H1 (cell line): ENCODE results near the gene ZNF692. TPM values are rescaled to one million over a fixed set of nuclear protein-coding genes. Genes with fewer than 3 reads are reported as not detected.
A peak's percentile ranks its signal among the peaks of the same experiment; 100 is the strongest.

ENCODE experiments used
- HDAC6 ChIP-seq: IDR thresholded peaks from one replicate; pipeline ENCODE4 v1.7.1; 2012; ENCODE audit warnings: low read depth, mild to moderate bottlenecking, inconsistent platforms, low read length, moderate library complexity
- KDM1A ChIP-seq: fragments of 200-600, 300-600 bp; sonication (generic); IDR thresholded peaks from 2 replicates; pipeline ENCODE4 v1.7.1; 2016; ENCODE audit warnings: mild to moderate bottlenecking, low read length, borderline replicate concordance
- POLR2A ChIP-seq, 2 experiments: IDR thresholded peaks; 1 replicate in 1 of 2; 2 replicates in 1 of 2; pipeline ENCODE4 v1.6.1; 2011; ENCODE audit warnings: low read depth in 2 of 2, low read length in 2 of 2, mild to moderate bottlenecking in 2 of 2; ENCODE audit errors: control extremely low read depth in 1 of 2
- SIX5 ChIP-seq: IDR thresholded peaks from 2 replicates; pipeline ENCODE4 v1.6.1; 2011; ENCODE audit warnings: mild to moderate bottlenecking, low read depth, low read length
- YY1 ChIP-seq: IDR thresholded peaks from 2 replicates; pipeline ENCODE4 v1.6.1; 2011; ENCODE audit warnings: low read depth, mild to moderate bottlenecking, low read length
- polyA plus RNA-seq, 7 experiments: library from polyadenylated mRNA; depleted of rRNA in 3 of 7; stranded (reverse) in 5 of 7; unstranded in 2 of 7; fragments of >200 nt in 5 of 7; fragments of 200-250 nt in 2 of 7; gene quantifications; 1 replicate in 5 of 7; 2 replicates in 1 of 7; 4 replicates in 1 of 7; pipeline versions ENCODE4 v1.2.1 to v1.2.3, GENCODE V29; 2011 to 2013; ENCODE audit warnings: missing spikeins in 2 of 7, mixed read lengths in 2 of 7
- total RNA-seq: library from RNA; stranded (reverse); fragmentation: NEBNext Ultra II Directional; extraction: Animal tissue kit (Norgen Biotek cat#: 25700); gene quantifications from 2 replicates; pipeline ENCODE4 v1.2.1, GENCODE V29; 2021

Gene ZNF692
- total and polyA plus RNA-seq, 2 of the 8 experiments (the other 6 are each of a cell fraction or from before 2014, with no cell fraction given), result 38.4 to 52.3 TPM

DNA sequence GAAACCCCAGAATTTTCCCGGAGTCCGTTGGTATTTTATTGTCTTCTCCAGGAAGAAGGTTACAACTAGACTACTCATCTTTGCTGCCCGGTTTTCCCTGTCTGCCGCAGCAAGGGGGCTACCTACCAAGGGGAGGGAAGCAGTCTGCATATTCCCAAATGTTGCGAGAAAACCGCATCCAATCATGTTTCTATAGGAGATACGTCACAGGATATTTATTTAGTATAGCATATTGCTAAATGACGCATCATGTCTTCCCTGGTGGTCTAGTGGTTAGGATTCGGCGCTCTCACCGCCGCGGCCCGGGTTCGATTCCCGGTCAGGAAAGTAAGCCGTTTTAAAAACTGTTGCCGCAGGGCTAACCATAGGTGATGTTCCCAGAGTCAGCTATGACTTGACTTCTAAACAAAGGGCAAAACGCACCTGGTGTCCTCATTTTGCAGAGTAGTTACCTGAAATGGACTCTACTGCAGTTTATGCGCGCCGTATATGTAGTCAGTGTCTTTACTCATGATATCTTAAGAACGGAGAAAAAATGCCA, 15.2 kb upstream of the ZNF692 start (continued):
- TF ChIP-seq POLR2A (IDR thresholded peaks at IDR 0.05; ENCODE audit: control extremely low read depth in 1 of 2, low read depth in 2 of 2, low read length in 2 of 2), result no peak
- 0 out of 2 replicates have a peak, but pooled peaks have one; percentile 16 for TF ChIP-seq YY1
- no peak for TF ChIP-seq KDM1A
- no peak for TF ChIP-seq SIX5
- no peak for TF ChIP-seq HDAC6
